GM12874 (cell line): ENCODE results near the gene SLC19A2.

ENCODE experiments used
- TF ChIP-seq, protein P1 (sequence below): IDR thresholded peaks from 2 replicates; pipeline ENCODE4 v1.5.1; 2011; ENCODE audit warnings: low read depth, mild to moderate bottlenecking, control low read depth, low read length, moderate library complexity; ENCODE audit not compliant: insufficient read depth

SLC19A2 gene

DNA sequence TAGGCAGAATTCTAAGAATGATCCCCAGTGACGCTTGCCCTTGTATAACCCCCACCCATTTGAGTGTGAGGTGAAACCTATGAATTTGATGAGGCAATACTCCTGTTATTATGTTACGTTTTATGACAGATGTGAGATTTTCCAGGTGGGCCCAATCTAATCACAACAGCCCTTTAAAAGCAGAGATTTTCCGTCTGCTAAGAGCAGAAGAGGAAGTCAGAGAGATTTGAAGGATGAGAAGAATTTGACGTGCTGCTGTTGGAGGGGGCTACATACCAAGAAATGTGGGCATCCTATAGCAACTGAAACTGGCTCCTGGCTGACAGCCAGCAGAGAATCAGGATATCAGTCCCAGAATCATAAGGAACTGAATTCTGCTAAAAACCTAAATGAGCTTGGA, 2.4 kb upstream of the SLC19A2 start:
- TF ChIP-seq, protein P1, sequence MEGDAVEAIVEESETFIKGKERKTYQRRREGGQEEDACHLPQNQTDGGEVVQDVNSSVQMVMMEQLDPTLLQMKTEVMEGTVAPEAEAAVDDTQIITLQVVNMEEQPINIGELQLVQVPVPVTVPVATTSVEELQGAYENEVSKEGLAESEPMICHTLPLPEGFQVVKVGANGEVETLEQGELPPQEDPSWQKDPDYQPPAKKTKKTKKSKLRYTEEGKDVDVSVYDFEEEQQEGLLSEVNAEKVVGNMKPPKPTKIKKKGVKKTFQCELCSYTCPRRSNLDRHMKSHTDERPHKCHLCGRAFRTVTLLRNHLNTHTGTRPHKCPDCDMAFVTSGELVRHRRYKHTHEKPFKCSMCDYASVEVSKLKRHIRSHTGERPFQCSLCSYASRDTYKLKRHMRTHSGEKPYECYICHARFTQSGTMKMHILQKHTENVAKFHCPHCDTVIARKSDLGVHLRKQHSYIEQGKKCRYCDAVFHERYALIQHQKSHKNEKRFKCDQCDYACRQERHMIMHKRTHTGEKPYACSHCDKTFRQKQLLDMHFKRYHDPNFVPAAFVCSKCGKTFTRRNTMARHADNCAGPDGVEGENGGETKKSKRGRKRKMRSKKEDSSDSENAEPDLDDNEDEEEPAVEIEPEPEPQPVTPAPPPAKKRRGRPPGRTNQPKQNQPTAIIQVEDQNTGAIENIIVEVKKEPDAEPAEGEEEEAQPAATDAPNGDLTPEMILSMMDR = no peak

DNA sequence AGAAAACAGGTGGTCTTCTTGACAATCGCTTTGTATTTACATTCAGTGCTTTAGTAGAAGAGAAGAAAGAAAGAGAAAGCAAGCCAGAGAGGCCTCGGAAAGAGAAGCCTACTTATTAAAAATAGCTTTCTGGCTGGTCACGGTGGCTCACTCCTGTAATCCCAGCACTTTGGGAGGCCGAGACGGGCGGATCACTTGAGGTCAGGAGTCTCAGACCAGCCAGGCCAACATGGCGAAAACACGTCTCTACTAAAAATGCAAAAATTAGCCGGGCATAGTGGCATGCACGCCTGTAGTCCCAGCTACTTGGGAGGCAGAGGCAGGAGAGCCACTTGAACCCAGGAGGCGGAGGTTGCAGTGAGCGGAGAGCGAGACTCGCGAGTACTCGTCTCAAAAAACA, 1.8 kb upstream of the SLC19A2 start:
- TF ChIP-seq, protein P1 = no peak

DNA sequence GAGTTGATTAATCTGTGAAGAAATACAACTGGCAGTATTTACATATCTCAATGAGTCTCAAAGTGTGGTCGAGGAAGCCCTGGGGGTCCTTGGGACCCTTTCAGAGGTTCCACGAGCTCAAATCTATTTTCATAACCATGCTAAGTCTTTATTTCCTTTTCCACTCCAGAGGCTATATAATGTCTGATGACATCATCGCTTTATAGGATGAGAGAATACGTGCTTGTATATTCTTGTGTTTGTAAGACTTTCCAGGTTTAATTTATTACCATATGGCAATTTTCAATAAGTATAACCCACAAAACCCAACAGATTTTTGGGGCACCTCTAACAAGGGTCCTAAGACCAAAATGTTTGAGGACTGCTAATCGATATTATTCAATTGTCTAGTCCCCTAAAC, 1.4 kb upstream of the SLC19A2 start:
- TF ChIP-seq, protein P1 = no peak

DNA sequence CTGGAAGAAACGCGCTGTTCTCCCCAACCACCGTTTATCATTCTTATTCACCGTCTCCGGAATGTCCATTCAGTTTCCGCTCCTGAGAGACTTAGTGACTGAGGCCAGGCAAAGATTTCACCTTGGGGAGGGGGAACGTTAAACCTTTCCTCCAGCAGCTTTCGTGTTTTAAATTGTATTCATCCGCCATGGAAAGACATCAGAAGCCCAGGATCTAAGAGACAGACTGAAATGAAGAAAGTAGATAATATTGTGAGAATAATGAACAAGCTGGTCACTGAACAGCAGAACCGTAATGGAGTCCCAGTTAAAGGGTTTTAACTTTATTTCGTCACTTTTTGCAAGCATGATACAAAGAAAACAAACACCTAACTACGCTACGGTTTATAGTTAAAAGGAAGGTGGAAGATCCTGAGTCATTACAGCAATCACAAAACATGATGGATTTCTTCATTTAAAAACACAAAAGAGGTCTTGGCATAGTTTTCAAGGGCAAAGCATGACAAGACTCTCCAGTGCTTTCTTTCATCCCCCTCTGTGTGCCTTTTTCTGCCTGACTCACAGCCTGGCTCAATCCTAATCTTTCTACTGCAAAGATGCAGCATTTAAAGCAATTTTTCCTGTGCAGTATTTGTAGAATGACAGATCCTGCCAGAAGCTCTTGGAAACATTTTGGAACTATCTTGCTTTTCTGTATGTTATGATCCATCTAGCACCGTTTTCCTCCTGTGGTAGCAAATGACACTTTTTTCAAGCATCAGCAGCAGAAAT, 722 bp upstream of the SLC19A2 start:
- TF ChIP-seq, protein P1 = no peak

DNA sequence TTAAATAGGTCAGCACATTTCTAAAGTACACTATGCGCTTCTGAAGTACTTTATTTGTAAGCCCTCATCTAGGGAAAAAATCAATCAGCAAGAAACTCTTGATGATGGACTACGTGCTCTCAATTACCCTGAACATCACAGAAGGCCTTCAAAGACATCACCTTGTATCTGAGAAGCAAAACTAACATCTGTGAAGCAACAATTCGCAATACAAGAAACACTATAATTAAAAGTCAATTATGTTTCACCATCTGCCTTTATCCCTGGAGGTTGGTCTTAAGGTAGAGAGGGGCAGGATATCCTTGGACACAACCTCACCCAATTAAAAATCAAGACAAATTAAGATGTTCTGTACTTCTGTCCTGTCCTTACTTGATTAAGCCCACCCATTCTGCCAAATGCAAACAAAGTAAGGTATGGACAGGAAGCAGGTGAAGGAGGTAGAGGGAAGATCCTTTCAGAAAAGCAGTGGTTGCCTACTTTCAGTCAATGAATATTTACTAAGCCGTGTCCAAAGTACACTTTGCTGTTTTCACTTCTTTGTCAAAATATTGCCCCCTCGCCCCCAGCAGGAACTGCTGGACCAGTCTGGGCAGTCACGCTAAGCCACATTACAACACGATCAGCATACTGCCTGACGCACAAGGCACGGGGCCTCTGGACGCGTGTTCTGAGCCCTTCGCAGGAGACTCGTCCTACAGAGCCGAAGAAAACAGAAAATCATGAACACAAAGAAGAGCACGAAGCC, 887 bp downstream of the SLC19A2 start:
- TF ChIP-seq, protein P1 = no peak

DNA sequence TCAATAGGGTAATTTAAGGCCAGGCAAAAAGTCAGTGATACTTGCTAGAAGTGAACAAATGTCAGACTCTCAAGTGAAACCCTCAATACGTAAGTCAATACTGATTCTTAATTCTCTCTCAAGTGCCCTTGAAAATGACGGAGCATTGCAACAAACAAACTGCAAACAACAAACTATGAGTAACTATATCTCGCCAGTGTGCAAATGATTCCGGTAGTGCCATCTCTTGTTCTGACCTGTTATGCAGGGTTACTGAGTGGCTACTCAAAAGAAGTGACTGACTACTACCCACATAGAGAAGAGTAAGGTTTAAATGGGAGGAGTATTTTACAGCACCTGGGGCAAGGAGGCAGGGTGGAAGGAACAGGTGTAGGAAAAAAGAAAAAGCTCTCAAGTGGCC, 1.6 kb downstream of the SLC19A2 start:
- TF ChIP-seq, protein P1 = no peak

DNA sequence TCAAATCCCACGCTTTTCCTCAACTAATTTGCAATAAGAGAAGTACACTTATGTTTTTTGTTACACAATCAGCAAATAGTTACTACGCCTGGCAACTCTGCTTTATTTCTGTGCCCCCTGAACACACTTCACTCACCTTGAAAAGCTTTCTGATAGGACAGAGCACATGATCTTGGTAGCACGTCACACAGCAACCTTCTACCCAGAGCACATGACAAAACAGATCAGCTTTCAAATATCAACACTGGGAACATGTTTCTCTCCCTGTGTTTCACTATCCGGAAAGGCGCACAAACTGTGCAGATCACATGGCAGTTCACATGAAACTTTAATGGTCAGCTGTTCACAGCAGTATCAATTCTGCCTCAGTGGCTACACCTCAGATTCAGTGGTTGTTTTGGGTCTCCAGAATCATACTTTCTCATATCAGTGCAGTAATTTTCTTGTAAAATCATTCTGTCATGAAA, 2.2 kb downstream of the SLC19A2 start:
- TF ChIP-seq, protein P1 = no peak
